OCI-LY1 (cell line): ENCODE data around the gene ALG9.

ENCODE experiments used
- H2AFZ ChIP-seq: fragments of 200-600 bp; sonication (generic), shearing (Covaris generic); 2 replicates; pipeline ENCODE4 v1.6.0; 2014; ENCODE audit warnings: antibody characterized with exemption, mild to moderate bottlenecking, low read length
- H3F3A ChIP-seq: fragments of 200-600 bp; sonication (generic), shearing (Covaris generic); 2 replicates; pipeline ENCODE4 v1.6.0; 2014; ENCODE audit warnings: mild to moderate bottlenecking, antibody characterized with exemption, low read length, moderate library complexity; ENCODE audit not compliant: insufficient read depth
- H3K27ac ChIP-seq: fragments of 200-600 bp; sonication (generic); 2 replicates; pipeline ENCODE4 v1.5.1; 2014; ENCODE audit warnings: low read length, mixed run types, mild to moderate bottlenecking, low read depth; ENCODE audit not compliant: poor library complexity, severe bottlenecking
- H3K27me3 ChIP-seq: fragments of 200-600 bp; sonication (generic); 2 replicates; pipeline ENCODE4 v1.6.0; 2014; ENCODE audit warnings: antibody characterized with exemption, mild to moderate bottlenecking, low read length, moderate library complexity; ENCODE audit not compliant: insufficient read depth
- H3K36me3 ChIP-seq: fragments of 200-600 bp; sonication (generic); 2 replicates; pipeline ENCODE4 v1.6.1; 2014; ENCODE audit warnings: mild to moderate bottlenecking, antibody characterized with exemption, low read length, moderate library complexity, mixed read lengths; ENCODE audit not compliant: insufficient read depth
- H3K4me1 ChIP-seq: fragments of 200-600 bp; sonication (generic); 2 replicates; pipeline ENCODE4 v1.5.1; 2014; ENCODE audit warnings: mild to moderate bottlenecking, low read length, moderate library complexity; ENCODE audit not compliant: insufficient read depth, severe bottlenecking
- H3K4me2 ChIP-seq: fragments of 200-600 bp; sonication (generic), shearing (Covaris generic); 2 replicates; pipeline ENCODE4 v1.6.1; 2014; ENCODE audit warnings: low read length
- H3K4me3 ChIP-seq: fragments of 200-600 bp; sonication (generic); 2 replicates; pipeline ENCODE4 v1.5.1; 2014; ENCODE audit warnings: low read length, low read depth, mild to moderate bottlenecking, mixed read lengths; ENCODE audit not compliant: poor library complexity, severe bottlenecking
- H3K79me2 ChIP-seq: fragments of 200-600 bp; shearing (Covaris generic); 2 replicates; pipeline ENCODE4 v1.6.1; 2016; ENCODE audit warnings: mixed run types, low read length, mixed read lengths; ENCODE audit not compliant: insufficient read depth
- H3K9ac ChIP-seq: fragments of 200-600 bp; sonication (generic), shearing (Covaris generic); 2 replicates; pipeline ENCODE4 v1.6.1; 2014; ENCODE audit warnings: mild to moderate bottlenecking, low read length, mixed read lengths
- H3K9me2 ChIP-seq: fragments of 200-600 bp; sonication (generic), shearing (Covaris generic); 2 replicates; pipeline ENCODE4 v1.6.1; 2014; ENCODE audit warnings: low read depth, mild to moderate bottlenecking, low read length, mixed read lengths
- H3K9me3 ChIP-seq: fragments of 200-600 bp; shearing (Covaris generic); 2 replicates; pipeline ENCODE4 v1.6.1; 2014; ENCODE audit warnings: low read length, mixed read lengths
- H4K20me1 ChIP-seq: fragments of 200-600 bp; sonication (generic), shearing (Covaris generic); 2 replicates; pipeline ENCODE4 v1.6.0; 2016; ENCODE audit warnings: mild to moderate bottlenecking, low read length; ENCODE audit not compliant: insufficient read depth
- CTCF ChIP-seq: fragments of 200-600 bp; sonication (generic), shearing (Covaris generic); IDR thresholded peaks from 2 replicates; pipeline ENCODE4 v1.5.1; 2017; ENCODE audit warnings: mild to moderate bottlenecking, antibody characterized with exemption, low read length, moderate library complexity, mixed read lengths
- EZH2 ChIP-seq: fragments of 200-600 bp; sonication (generic), shearing (Covaris generic); IDR thresholded peaks from 2 replicates; pipeline ENCODE4 v1.8.0; 2017; ENCODE audit warnings: borderline replicate concordance, mixed run types, mild to moderate bottlenecking, antibody characterized with exemption, low read length, moderate library complexity, mixed read lengths

ALG9 gene

GRCh38 chr11:111918390-111919256 lies 47.2 kb upstream of the ALG9 start, which contains the start of gene C11orf52:
C11orf52 (plus strand) TSS chr11:111918913; CDS start chr11:111918973, 60 bp downstream.
- no peaks in the 10 kb centered on the region for H3F3A ChIP-seq
- no peak within 1 kb of the TSS for H3K4me2 ChIP-seq
- H3K36me3 ChIP-seq: no peaks in the 10 kb centered on the region
- H3K27ac ChIP-seq: no peak within 1 kb of the TSS
- no peak within 1 kb of the TSS for H3K4me3 ChIP-seq
- H3K9me2 ChIP-seq: no peaks in the 10 kb centered on the region
- H3K79me2 ChIP-seq: no peaks in the 10 kb centered on the region
- H3K9ac ChIP-seq: no peak within 1 kb of the TSS
- peaks cover 7% of the 10 kb centered on the region; the same call in 1 of the 2 replicates for H3K27me3 ChIP-seq
- no peak within 1 kb of the TSS for H2AFZ ChIP-seq
- no peaks in the 10 kb centered on the region for H4K20me1 ChIP-seq
- H3K9me3 ChIP-seq: no peaks in the 10 kb centered on the region
- H3K4me1 ChIP-seq: peaks cover 8% of the 10 kb centered on the region
- TF ChIP-seq EZH2 (no peak), CTCF (no peak)

- Histone ChIP-seq H4K20me1 (no peaks in the 10 kb centered on the region), H3K9ac (no peak overlapping the region), H2AFZ (no peak overlapping the region), H3K9me3 (no peaks in the 10 kb centered on the region), H3F3A (no peaks in the 10 kb centered on the region), H3K4me2 (no peak overlapping the region), H3K27me3 (peaks cover 7% of the 10 kb centered on the region; the same call in 1 of the 2 replicates), H3K27ac (no peak overlapping the region), H3K36me3 (no peaks in the 10 kb centered on the region), H3K4me1 (peaks cover 2% of the 10 kb centered on the region), H3K4me3 (no peak overlapping the region), H3K79me2 (no peaks in the 10 kb centered on the region), H3K9me2 (no peaks in the 10 kb centered on the region)
- TF ChIP-seq CTCF (no peak), EZH2 (no peak)
Observed at GRCh38 chr11:111917788-111918187, 46.4 kb upstream of the ALG9 start.

GRCh38 chr11:111917312-111917711 lies 45.9 kb upstream of the ALG9 start:
- H3K9ac ChIP-seq: no peak overlapping the region
- TF ChIP-seq EZH2 (no peak), CTCF (no peak)
- no peaks in the 10 kb centered on the region for H3K9me3 ChIP-seq
- no peak overlapping the region for H3K27ac ChIP-seq
- no peaks in the 10 kb centered on the region for H4K20me1 ChIP-seq
- H3K9me2 ChIP-seq: no peaks in the 10 kb centered on the region
- H3F3A ChIP-seq: no peaks in the 10 kb centered on the region
- peaks cover 7% of the 10 kb centered on the region; the same call in 1 of the 2 replicates for H3K27me3 ChIP-seq
- no peak overlapping the region for H2AFZ ChIP-seq
- H3K4me3 ChIP-seq: no peak overlapping the region
- no peaks in the 10 kb centered on the region for H3K36me3 ChIP-seq
- no peaks in the 10 kb centered on the region for H3K4me1 ChIP-seq
- H3K79me2 ChIP-seq: no peaks in the 10 kb centered on the region
- H3K4me2 ChIP-seq: no peak overlapping the region
